GM13976 (cell line): ENCODE data around the gene TAPBP.

ENCODE experiments used
- DNase-seq: peaks from one replicate; pipeline ENCODE4 v3.0.0; 2012; ENCODE audit warnings: low spot score
- CTCF ChIP-seq: IDR thresholded peaks from 2 replicates; pipeline ENCODE4 v1.5.1; 2012; ENCODE audit warnings: borderline replicate concordance, mild to moderate bottlenecking; ENCODE audit not compliant: insufficient read depth; ENCODE audit errors: extremely low read depth, missing control alignments, control extremely low read depth
- in situ Hi-C: fragments of 300-500 bp; cut with MboI; formaldehyde crosslinking; loops from one replicate; pipeline ENCODE4 v1.12.0; 2022; ENCODE audit warnings: low sequenced_read_pairs, mixed read lengths, inconsistent platforms; ENCODE audit not compliant: unreplicated experiment

The TAPBP gene

GRCh38 chr6:33250731-33251130 is 63.1 kb downstream of the TAPBP start:
- no peak for DNase-seq
- in situ Hi-C loops: no loop called here
- no peak for TF ChIP-seq CTCF

GRCh38 chr6:33249732-33250630 is 63.9 kb downstream of the TAPBP start:
- no peak for TF ChIP-seq CTCF
- DNase-seq: peak; percentile 18

More at GRCh38 chr6:33249732-33250630, 63.9 kb downstream of the TAPBP start:
- in situ Hi-C loops: loop anchor here (25.0 kb wide), 1 partner anchor 238 kb away; the partner anchor contains the start of gene HLA-DOA
